ENCODE measurements around the gene JUN. TPM values are rescaled to one million over a fixed set of nuclear protein-coding genes. Genes with fewer than 3 reads are reported as not detected.

Gene JUN
- total RNA-seq, 3 donors from 2014 or later: 19.9 to 27.3 (median 24.5) TPM

DNA sequence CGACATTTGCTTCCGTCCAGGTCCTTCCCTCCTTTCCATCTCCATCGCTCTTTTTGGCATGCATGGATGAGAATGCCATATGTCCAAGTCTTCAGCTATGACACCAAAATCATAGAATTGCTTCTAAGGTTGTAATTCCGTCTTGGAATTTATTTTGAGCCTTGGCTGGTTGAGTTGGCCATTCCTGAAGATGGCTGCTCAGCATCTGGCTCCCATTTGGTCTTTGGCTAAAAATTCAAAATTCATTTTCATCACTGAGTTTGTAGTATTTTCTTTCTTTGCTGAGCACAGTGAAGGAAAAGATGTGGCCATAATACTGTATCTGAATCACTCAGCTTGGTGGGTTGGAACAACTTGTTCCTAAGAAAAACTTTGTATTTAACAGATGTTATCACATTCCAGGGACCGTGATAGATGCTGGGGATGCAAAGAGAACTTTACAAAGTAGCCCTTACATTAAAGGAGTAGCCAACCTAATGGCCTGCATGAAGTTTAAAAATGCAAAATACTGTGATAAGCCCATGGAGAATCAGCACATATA, 15.6 kb downstream of the JUN start:
- H3K27me3 Mint-ChIP-seq (ENCODE audit: low read depth): peaks cover 2% of the 10 kb centered on the region
- no peak for DNase-seq
- H3K9me3 Mint-ChIP-seq: no peaks in the 10 kb centered on the region
- no peak overlapping the region for H3K4me3 Mint-ChIP-seq
- no peak for ATAC-seq
- peaks cover 4% of the 10 kb centered on the region for H3K4me1 Mint-ChIP-seq (ENCODE audit: low read depth)
- H3K36me3 Mint-ChIP-seq (ENCODE audit: insufficient read depth): no peaks in the 10 kb centered on the region

DNA sequence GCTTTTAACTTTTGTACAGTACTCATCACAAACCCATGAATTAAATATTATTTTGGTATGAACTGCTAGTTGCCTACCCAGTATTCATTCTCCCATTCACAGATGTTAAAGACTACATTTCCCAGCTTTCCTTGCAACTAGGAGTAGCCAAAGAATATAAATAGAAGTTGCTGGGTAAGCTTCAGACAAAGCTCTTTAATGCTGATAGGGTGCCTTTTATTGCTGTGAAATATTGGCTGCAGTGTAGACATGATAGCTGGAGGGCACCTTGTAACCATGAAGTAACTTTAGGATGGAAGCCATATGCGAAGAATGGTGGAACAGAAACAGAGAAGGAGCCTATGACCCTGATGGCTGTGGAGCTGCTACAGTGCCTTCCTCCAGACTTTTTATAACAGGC, 16.7 kb downstream of the JUN start:
- DNase-seq (no peak), ATAC-seq (no peak)
- Mint-ChIP-seq H3K36me3 (ENCODE audit: insufficient read depth) (no peaks in the 10 kb centered on the region), H3K4me1 (ENCODE audit: low read depth) (no peaks in the 10 kb centered on the region), H3K27me3 (ENCODE audit: low read depth) (peaks cover 4% of the 10 kb centered on the region), H3K4me3 (no peak overlapping the region), H3K9me3 (no peaks in the 10 kb centered on the region)

- H3K4me1 Mint-ChIP-seq (ENCODE audit: low read depth): no peaks in the 10 kb centered on the region
- H3K27me3 Mint-ChIP-seq (ENCODE audit: low read depth): peaks cover 4% of the 10 kb centered on the region
- no peak for DNase-seq
- H3K9me3 Mint-ChIP-seq: no peaks in the 10 kb centered on the region
- no peak overlapping the region for H3K4me3 Mint-ChIP-seq
- H3K36me3 Mint-ChIP-seq (ENCODE audit: insufficient read depth): no peaks in the 10 kb centered on the region
- no peak for ATAC-seq
Observed at GRCh38 chr1:58765441-58765840, 18.4 kb downstream of the JUN start.

DNA sequence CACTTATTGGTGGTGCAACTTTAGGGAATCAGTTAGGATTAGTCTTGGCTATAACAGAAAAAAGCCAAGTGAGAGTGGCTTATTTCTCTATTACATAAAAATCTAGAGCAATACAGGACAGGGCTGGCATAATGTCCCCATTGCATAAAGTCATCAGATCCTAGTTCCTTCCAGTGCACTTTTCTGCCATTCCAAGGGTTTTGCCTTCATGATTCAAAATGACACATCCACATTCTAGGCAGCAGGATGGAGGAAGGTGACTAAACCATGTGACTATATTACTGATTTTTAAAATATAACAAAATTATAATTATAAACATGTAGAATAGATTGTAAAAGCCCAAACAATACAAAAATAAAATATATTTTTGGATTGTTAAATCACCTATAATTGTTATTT, 18.8 kb downstream of the JUN start:
- H3K4me1 Mint-ChIP-seq (ENCODE audit: low read depth): no peaks in the 10 kb centered on the region
- no peak for ATAC-seq
- no peak overlapping the region for H3K4me3 Mint-ChIP-seq

DNA sequence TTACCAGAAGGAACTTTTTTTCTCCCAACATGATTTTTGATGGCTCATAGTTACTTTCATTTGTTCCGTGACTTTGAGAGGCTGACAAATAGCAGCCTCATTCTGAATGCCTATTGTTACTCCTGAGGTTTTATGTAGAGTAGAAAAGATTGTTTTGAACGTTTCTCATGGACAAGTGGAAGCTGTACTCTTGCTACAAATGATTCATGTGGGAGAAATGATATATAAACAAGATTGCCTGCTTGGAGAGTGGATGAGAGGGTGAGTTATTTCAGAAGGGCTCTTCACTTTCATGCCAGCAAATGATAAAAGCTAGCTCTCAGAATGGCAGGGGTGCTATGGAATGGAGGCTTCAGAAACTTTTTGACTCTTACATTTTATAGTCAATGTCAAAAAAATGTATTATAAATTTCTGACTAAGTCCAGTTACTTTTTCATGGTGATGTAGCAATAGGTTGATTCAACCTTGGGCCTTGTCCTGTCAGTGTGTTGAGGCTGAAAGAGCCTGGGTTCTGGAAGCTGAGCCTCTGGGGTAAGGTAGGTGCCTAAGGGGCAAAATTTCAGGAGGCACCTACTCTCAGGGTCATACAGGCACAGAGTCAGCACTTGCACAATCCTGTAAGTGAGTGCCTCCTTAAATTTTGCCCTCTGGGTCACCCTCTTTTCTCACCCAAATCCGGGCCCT, 19.4 kb downstream of the JUN start:
- Mint-ChIP-seq H3K9me3 (no peaks in the 10 kb centered on the region), H3K27me3 (ENCODE audit: low read depth) (peaks cover 4% of the 10 kb centered on the region)
- ATAC-seq: no peak

More for the DNA sequence above, 18.8 kb downstream of the JUN start:
- H3K36me3 Mint-ChIP-seq (ENCODE audit: insufficient read depth): no peaks in the 10 kb centered on the region
- H3K9me3 Mint-ChIP-seq: no peaks in the 10 kb centered on the region
- no peak for DNase-seq
- peaks cover 4% of the 10 kb centered on the region for H3K27me3 Mint-ChIP-seq (ENCODE audit: low read depth)

DNA sequence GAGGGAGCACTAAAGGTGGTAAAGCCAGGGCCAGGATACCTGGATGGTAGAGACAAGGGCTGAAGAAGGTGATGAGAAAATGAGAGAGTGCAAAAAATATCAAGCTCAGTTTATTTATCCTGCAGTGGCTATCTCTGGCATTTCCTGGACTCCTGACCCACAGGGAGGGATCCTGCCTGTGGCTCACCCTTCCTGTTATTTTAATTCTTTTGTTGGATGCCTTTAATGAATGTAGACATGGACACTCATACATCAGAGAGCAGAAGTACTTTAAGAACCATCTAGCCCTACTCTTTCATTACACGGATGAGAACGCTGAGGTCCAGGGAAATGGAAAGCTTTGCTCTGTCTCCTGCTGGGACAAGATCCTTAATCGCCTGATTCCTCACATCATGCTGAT, 20.6 kb downstream of the JUN start:
- DNase-seq (no peak), ATAC-seq (no peak)
- Mint-ChIP-seq H3K4me3 (no peak overlapping the region), H3K27me3 (ENCODE audit: low read depth) (peaks cover 4% of the 10 kb centered on the region), H3K9me3 (no peaks in the 10 kb centered on the region), H3K36me3 (ENCODE audit: insufficient read depth) (no peaks in the 10 kb centered on the region), H3K4me1 (ENCODE audit: low read depth) (no peaks in the 10 kb centered on the region)

More for the DNA sequence above, 19.4 kb downstream of the JUN start:
- DNase-seq: no peak
- no peak overlapping the region for H3K4me3 Mint-ChIP-seq
- H3K36me3 Mint-ChIP-seq (ENCODE audit: insufficient read depth): no peaks in the 10 kb centered on the region
- no peaks in the 10 kb centered on the region for H3K4me1 Mint-ChIP-seq (ENCODE audit: low read depth)

GRCh38 chr1:58762806-58763205, 21.0 kb downstream of the JUN start:
- Mint-ChIP-seq H3K4me1 (ENCODE audit: low read depth) (peaks cover 1% of the 10 kb centered on the region), H3K36me3 (ENCODE audit: insufficient read depth) (no peaks in the 10 kb centered on the region), H3K4me3 (no peak overlapping the region), H3K9me3 (no peaks in the 10 kb centered on the region), H3K27me3 (ENCODE audit: low read depth) (peaks cover 4% of the 10 kb centered on the region)
- DNase-seq: no peak
- ATAC-seq: no peak

DNA sequence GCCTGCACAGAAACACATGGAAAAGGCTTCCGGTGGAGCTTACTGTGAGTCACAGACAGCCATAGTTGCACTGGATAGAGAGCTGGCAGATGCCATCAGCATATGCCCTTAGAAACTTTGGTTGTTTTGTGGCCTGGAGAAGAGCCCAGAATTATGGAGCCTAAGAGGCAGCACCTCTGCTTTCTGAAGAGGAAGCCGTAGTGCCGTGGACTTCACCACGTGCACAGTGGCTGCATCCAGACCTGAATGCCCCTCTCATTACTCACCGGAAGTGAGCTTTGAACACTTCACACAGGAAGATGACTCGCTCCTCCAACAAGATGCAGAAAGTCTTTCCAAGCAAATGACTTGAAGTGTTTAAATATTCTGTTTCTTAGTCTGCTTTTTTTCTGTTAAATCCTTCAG, 28.4 kb downstream of the JUN start:
- DNase-seq: peak; percentile 34
- no peaks in the 10 kb centered on the region for H3K9me3 Mint-ChIP-seq
- no peaks in the 10 kb centered on the region for H3K27me3 Mint-ChIP-seq (ENCODE audit: low read depth)
- H3K4me3 Mint-ChIP-seq: peak overlapping the region; percentile 39
- no peaks in the 10 kb centered on the region for H3K36me3 Mint-ChIP-seq (ENCODE audit: insufficient read depth)
- H3K4me1 Mint-ChIP-seq (ENCODE audit: low read depth): peaks cover 47% of the 10 kb centered on the region
- ATAC-seq: peak; percentile 95 to 97

- Mint-ChIP-seq H3K36me3 (ENCODE audit: insufficient read depth) (no peaks in the 10 kb centered on the region), H3K27me3 (ENCODE audit: low read depth) (no peaks in the 10 kb centered on the region), H3K4me1 (ENCODE audit: low read depth) (peaks cover 47% of the 10 kb centered on the region), H3K4me3 (peak overlapping the region; percentile 39), H3K9me3 (no peaks in the 10 kb centered on the region)
- DNase-seq (no peak), ATAC-seq (peak; percentile 42 to 47)
Observed at GRCh38 chr1:58754683-58755467, 29.0 kb downstream of the JUN start.

- Mint-ChIP-seq H3K27me3 (ENCODE audit: low read depth) (no peaks in the 10 kb centered on the region), H3K4me1 (ENCODE audit: low read depth) (peaks cover 47% of the 10 kb centered on the region), H3K4me3 (no peak overlapping the region), H3K9me3 (no peaks in the 10 kb centered on the region), H3K36me3 (ENCODE audit: insufficient read depth) (no peaks in the 10 kb centered on the region)
- ATAC-seq: no peak
- DNase-seq: no peak
Observed at GRCh38 chr1:58754073-58754613, 29.7 kb downstream of the JUN start.

- peaks cover 47% of the 10 kb centered on the region for H3K4me1 Mint-ChIP-seq (ENCODE audit: low read depth)
- H3K27me3 Mint-ChIP-seq (ENCODE audit: low read depth): no peaks in the 10 kb centered on the region
- ATAC-seq: no peak
- no peaks in the 10 kb centered on the region for H3K36me3 Mint-ChIP-seq (ENCODE audit: insufficient read depth)
- no peak overlapping the region for H3K4me3 Mint-ChIP-seq
- no peak for DNase-seq
- H3K9me3 Mint-ChIP-seq: no peaks in the 10 kb centered on the region
Observed at GRCh38 chr1:58753431-58753866, 30.4 kb downstream of the JUN start.

DNA sequence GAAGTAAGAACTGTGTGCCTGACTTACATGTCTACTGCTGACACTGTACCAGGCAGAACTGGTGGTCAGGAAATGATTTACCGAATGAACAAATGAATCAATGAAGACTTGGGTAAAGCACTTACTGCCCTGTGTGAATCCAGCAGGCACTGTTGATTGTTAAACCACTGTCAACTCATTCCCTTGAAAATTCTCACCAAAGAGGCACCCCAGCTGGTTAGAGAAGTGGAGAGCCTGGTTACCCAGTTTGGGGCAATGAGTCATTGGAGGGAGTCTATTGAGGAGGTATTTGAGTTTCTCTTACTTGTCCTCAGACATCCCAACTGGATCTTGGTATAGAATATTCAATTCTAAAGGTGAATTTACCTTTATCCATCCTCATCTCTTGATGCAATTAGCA, 34.2 kb downstream of the JUN start:
- Mint-ChIP-seq H3K9me3 (no peaks in the 10 kb centered on the region), H3K36me3 (ENCODE audit: insufficient read depth) (no peaks in the 10 kb centered on the region), H3K4me1 (ENCODE audit: low read depth) (peaks cover 19% of the 10 kb centered on the region), H3K4me3 (no peak overlapping the region), H3K27me3 (ENCODE audit: low read depth) (peaks cover 3% of the 10 kb centered on the region)
- DNase-seq: no peak
- no peak for ATAC-seq

- no peaks in the 10 kb centered on the region for H3K9me3 Mint-ChIP-seq
- ATAC-seq (no peak), DNase-seq (no peak)
- H3K4me1 Mint-ChIP-seq (ENCODE audit: low read depth): peaks cover 9% of the 10 kb centered on the region
- no peaks in the 10 kb centered on the region for H3K36me3 Mint-ChIP-seq (ENCODE audit: insufficient read depth)
- H3K4me3 Mint-ChIP-seq: no peak overlapping the region
- peaks cover 3% of the 10 kb centered on the region for H3K27me3 Mint-ChIP-seq (ENCODE audit: low read depth)
Observed at GRCh38 chr1:58748666-58749065, 35.2 kb downstream of the JUN start.

DNA sequence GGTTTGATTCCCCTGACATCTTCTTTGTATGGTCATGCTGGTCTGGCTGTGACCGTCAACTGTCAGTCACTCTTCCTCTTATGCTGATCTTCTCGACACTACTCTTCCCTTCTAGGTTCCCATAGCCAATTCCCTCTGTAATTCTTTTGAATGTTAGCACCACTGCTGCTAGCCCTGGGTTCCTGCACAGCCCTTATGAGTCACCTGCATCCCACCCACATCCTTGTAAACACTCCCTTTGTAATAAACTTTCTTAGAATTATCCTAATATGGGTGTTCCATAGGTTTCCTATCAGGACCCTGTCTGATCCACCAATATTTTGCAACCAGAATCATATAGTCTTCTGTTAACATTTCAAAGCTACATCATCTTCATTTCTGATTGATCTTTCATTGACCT, 37.1 kb downstream of the JUN start:
- no peaks in the 10 kb centered on the region for H3K9me3 Mint-ChIP-seq
- peaks cover 3% of the 10 kb centered on the region for H3K27me3 Mint-ChIP-seq (ENCODE audit: low read depth)
- no peaks in the 10 kb centered on the region for H3K4me1 Mint-ChIP-seq (ENCODE audit: low read depth)
- no peak for DNase-seq
- no peaks in the 10 kb centered on the region for H3K36me3 Mint-ChIP-seq (ENCODE audit: insufficient read depth)
- no peak overlapping the region for H3K4me3 Mint-ChIP-seq
- no peak for ATAC-seq
